NCI-H82 (cell line): Measurements from ENCODE around the gene EPB41L5.
"Not testable (repeated sequence)": the region's sequence is repeated elsewhere in the genome, so short reads cannot be mapped to it uniquely, and the experiment has no call there.

Source experiments
- DNase-seq: peaks from one replicate; lab custom pipeline; 2025; lab: John Stamatoyannopoulos, UW

The EPB41L5 gene

DNA sequence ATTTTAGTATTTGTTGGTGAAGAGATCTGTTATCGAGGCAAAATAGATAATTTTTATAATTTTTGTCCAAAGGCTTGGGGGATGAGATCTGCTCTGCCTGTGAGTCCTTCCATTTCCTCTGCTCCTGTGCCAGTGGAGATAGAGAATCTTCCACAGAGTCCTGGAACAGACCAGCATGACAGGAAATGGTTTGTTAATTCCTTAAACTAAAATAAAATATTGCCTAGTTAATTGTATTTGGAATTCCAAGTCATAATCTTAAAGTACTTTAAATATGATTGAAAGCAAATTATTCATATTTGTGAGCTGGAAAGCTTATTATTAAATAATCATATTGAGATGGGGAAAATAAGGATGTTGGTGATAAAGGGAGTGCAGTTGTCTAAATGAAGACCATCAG is 87.8 kb downstream of the EPB41L5 start:
- DNase-seq = no peak

DNA sequence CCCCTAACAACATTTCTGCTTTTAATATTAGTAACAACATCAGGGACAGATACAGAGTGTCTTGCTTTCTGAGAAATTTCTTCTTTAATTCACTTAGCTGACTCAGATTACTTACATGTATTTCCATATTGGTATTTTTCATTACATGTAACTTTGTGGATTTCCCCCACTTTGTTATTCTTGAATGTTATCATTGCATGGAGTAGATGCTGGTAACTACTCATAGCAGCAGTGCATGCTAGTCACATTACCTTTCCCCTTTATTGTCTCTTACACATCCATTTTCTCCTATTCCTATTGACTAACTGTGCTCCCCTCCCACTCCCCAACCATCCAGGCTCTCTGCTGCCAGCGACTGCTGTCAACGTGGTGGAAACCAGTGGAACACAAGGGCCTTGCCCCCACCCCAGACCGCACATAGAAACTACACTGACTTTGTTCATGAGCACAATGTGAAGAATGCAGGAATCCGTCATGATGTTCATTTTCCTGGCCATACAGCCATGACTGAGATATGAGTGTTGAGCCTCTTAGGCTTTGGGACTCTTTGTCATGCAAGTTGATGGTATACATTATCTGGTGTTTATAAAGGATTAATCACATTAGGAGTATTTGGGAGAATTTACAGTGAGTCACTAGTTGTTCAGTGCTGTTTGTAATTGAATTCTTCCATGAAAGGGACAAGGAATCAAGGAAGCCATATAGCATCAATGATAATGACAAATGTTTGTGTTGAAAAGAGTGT is 91.0 kb downstream of the EPB41L5 start:
- DNase-seq = peak; percentile 15

DNA sequence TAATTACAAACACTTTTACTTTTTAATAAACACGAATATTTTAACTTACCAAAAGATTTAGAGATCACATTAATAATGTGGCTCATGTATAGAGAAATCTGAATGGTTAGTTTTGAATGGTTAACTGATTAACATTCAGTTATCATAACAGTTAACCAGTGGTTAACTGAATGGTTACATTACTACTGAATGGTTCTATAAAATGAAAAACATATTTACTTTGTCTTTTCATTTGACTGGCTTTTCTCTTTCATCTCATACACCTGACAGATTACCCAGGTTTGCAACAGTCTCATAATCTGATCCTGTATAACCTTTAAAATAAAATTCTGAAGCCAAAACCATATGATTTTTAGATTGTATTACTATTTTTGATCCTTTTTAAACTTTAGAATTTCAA is 91.9 kb downstream of the EPB41L5 start:
- no peak for DNase-seq

DNA sequence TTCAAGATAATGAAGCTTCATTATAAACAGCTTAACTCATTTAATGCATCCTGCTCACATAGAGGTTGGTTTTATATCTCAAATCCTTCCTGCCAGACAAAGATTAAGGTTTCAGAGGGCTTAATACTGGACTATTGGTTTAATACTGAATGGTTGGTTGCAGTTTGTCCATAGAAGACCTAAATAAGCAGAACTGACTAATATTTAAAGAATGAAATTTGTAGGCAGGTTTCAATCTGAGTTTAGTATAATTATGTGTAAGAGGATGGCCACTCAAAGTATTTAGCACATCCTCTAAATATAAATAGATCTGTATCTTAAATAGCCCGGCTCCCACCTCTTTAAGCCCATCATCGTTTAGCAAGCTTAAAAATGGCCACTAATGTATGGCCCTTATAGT is 92.5 kb downstream of the EPB41L5 start:
- peak; percentile 57 for DNase-seq

DNA sequence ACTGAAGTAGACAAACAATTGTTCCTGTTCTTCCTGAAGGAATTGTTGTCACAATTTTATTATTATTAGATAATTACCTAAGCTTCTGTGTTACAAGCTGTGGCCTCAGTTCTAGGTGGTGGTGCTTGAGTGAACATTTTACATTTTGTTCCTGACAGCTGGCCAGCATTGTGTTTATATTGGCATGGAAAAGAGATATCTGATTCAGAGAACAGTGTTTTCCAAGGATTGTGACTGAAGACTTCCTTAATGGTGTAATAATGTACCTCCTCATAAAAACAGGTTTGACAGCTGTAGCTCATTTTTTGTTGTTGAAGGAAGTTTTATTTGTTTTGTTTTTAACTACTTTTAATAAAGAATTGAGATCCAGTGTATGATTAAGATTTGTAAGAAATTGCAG is 95.2 kb downstream of the EPB41L5 start:
- DNase-seq = no peak

DNA sequence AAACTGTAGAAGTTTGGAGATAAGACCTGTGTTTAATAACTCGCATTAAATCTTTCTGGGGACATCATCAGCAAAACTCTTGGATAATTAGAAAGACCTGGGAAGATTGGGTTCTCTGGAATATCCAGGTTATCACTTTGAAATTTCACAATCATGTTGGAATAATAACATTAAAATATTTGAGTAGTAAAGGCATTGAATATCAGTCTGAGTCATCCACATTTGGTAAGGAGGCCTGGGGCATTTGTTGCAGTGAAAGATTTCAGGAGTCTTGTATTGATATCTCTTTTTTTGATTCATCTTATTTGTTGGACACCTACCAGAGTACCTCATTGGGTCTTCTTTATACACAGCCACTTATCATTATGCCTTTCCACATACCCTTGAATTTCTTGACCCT is 95.9 kb downstream of the EPB41L5 start:
- no peak for DNase-seq

DNA sequence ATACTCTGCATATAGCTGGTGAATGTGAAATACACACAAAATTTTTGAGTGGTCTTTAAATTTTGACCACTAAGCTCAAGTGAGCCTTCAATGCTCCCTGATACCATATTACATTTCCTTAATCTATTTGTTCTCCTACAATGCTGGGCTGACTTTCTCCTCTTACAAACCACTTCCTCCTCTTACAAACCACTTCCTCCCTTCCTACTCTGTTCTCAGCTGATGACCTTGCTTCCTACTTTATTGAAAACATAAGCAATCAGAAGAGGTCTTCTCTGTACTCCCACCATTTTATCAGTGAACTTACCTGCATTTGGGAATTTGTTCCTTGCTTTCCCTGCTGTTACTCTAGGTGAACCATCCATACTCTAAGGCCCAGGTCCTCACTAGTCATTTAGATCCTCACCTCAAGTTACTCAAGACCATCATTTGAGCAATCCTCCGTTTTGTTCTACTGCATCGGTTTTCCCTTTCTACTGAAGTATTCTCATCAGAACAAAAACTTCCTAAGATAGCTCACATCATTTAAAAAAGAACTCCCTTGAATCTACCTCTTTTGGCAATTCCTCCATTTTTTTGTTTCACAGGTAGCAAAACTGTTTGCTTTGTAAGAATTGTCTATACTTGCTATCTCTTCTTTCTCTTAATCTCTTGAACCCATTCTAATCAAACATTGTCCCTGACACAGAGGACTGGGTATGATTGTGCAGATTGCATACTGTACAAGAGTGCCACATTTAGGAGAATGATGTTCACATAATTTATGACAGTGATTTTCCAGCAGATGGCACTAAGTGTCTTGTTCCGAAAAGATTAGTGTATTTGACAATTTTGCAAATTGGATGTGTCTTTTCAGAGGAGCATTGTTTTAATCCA is 96.5 kb downstream of the EPB41L5 start:
- DNase-seq = peak; percentile 86

DNA sequence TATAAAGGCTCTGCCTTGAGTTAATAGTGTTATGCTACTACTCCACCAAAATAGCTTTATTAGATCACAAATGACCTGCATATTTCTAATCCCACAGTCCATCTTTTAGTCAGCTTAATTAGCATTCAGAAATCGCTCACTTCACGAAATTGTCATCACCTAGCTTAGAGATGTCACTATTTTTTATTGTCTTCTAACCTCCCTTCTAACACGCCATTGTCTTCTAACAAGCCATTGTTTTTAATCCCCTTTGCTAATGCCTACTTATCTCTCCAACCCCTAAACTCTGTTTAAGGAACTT is 97.1 kb downstream of the EPB41L5 start:
- DNase-seq = peak; percentile 86

DNA sequence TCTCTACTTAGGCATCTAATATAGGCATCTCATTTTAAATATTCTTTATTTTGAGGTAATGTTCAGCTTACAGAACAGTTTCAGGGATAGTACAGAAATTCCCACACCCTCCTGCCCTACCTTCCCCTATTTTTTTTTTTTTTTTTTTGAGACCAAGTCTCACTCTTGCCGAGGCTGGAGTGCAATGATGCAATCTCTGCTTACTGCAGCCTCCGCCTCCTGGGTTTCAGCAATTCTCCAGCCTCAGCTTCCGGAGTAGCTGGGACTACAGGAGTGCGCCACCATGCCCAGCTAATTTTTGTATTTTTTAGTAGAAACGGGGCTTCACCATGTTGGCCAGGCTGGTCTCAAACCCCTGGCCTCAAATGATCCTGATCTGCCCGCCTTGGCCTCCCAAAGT is 97.6 kb downstream of the EPB41L5 start:
- no peak for DNase-seq

DNA sequence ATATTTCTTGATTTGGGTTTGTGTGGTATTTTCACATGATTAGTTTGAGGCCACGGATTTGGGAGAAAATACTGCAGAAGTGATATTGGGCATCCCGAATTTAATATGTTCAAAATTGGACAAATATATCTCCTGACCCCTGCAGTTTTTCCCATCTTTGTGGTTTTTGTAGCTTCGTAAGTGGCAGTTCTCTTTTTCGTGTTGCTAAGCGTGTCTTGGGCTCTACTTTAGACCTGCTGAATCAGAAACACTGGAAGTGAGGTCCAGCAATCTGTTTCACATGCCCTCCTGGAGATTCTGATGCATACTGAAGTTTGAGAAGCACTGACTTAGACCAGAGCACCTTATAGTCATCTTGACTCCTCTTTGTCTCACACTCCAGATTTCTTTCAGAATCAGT is 98.3 kb downstream of the EPB41L5 start:
- DNase-seq = no peak

DNA sequence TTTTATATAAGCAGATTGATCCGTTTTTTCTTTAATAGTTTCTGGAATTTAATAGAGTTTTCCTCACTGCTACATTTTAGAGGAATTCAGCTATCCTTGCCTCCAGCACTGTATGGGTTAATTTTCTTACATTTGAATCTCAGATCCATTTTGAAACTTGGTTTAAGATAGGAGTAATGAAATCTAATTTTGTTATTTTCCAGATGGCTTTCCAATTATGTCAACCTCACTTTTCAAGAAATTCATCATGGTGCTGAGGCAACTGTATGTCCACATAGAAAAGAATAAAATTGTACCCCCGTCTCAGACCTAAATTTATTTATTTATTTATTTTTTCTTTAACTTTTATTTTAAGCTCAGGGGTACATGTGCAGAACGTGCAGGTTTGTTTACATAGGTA is 105.1 kb downstream of the EPB41L5 start:
- no peak for DNase-seq

DNA sequence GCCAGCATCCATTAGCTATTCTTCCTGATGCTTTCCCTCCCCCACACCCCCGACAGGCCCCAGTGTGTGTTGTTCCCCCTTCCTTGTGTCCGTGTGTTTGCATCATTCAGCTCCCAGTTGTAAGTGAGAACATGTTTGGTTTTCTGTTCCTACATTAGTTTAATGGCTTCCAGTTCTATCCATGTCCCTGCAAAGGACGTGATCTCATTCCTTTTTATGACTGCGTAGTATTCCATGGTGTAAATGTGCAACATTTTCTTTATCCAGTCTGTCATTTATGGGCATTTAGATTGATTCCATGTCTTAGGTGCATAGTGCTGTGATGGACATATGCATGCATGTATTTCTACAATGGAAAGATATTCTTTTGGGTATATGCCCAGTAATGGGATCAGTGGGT is 105.6 kb downstream of the EPB41L5 start:
- DNase-seq = no peak

DNA sequence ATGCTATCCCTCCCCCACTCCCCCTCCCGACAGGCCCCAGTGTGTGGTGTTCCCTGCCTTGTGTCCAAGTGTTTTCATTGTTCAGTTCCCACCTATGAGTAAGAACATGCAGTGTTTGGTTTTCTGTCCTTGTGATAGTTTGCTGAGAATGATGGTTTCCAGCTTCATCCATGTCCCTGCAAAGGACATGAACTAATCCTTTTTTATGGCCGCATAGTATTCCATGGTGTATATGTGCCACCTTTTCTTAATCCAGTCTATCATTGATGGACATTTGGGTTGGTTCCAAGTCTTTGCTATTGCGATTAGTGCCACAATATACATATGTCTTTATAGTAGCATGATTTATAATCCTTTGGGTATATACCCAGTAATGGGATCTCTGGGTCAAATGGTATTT is 108.5 kb downstream of the EPB41L5 start:
- DNase-seq = not testable (repeated sequence)

DNA sequence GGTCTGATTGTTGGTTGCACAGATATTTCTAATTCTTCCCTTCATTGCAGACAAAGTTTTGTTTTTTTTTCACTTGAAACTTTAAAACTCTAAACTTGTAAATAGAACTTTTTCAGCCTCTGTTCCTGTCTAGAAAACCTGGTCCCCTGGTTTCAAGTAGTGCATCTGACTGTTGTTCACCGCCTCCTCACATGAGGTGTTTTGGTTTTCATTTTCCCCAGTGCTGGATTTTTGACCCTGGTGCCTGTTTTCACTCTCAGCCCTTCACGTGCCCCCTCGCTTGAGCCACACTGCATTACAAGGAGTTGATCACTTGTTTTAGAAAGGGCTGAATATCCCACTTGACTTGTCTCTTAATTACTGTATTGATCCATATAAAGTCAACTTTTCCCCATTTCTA is 110.2 kb downstream of the EPB41L5 start:
- DNase-seq = no peak

DNA sequence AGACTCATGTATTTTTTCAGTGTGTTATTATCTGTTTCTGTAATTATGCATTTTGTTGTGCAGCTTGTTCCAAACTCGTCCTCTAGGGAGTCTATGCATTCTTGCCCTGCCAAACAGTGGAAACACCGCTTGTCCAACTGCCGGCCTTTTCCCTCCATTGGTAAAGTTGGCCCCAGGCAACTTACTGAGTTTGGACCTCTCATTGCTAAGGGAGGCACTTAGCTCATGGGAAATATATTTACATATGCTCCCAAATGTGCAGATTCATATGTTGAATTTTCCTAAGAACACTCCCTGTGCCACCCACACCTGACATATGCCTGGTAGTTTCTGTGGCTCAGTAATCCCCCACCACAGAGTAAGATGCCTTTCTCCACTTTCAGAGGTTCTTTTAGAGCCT is 112.3 kb downstream of the EPB41L5 start:
- no peak for DNase-seq

DNA sequence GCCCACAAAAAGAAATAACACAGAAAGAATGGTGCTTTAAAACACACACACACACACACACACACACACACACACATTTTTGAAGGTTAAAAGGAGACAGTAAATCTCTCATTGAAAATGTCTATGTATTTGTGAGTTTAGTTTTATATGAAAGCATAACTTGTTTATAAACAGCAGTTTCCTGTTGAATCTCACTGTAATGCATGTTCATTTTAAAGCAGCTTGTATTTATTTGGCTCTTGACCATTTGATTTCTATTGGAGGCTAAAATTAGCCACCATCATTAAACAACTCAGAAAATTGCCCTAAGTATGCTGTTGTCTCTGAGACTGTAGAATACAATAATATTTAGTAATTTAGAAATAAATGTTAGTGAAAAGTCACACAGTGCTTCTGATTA is 115.3 kb downstream of the EPB41L5 start:
- DNase-seq = no peak

DNA sequence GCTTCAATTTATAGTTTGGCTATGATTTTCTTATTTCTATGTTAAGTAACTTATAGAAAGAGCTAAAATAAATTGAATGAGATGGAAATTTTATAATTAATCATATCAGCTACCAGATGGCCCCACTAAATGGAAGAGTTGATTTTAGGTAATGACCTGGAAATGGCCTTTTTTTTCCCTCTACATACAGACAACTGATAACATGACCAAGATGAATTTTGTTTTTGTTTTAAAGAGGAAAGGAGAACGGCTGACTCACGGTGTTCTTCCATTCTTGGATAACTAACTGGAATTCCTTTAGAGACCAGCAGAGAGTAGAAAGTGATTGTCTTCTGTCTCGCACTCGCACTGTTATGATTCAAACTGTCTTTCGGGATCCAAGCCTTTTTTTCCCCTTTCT is 119.3 kb downstream of the EPB41L5 start:
- DNase-seq = no peak

DNA sequence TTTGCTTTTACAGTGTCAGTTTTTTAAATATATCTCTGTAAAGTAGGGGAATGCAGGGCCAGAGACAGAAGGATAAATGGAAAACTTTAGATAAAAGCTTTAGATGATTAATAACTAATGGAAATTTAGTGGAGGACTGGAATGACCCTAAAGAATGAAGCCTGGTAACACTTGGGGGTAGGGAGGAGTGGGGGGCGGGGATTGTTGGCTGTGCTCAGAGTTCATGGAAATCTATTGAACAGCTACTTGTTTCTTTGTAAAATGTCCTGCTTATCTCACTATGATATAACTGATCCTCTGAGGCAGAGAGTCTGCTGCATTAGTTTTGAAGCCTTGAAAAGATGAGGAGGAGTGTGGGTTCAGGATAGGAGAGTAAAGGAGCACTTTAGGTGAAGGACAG is 119.8 kb downstream of the EPB41L5 start:
- no peak for DNase-seq

DNA sequence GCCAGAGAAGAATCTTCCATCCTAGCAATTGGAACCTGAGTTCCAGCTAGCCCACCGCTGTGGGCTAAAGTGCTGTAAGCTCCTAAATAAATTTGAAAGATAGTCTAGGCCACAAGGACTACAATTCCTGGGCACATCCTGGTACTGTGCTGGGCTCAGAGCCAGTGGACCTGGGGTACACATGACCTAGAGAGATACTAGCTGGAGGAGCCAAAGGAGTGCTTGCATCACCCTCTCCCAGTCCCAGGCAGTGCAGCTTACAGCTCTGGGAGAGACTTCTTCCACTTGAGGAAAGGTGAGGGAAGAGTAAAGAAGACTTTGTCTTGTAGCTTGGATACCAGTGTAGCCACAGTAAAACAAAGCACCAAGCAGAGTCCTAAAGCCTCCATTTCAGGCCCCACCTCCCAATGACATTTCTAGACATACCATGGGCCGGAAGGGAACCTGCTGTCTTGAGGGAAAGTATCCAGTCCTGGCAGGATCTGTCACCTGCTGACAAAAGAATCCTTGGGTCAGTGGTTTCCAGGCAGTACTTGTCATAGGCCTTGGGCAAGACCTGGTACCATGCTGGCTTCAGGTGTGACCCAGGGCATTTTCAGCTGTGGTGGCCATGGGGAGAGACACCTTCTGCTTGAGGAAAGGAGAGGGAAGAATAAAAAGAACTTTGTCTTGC is 120.8 kb downstream of the EPB41L5 start:
- no peak for DNase-seq

DNA sequence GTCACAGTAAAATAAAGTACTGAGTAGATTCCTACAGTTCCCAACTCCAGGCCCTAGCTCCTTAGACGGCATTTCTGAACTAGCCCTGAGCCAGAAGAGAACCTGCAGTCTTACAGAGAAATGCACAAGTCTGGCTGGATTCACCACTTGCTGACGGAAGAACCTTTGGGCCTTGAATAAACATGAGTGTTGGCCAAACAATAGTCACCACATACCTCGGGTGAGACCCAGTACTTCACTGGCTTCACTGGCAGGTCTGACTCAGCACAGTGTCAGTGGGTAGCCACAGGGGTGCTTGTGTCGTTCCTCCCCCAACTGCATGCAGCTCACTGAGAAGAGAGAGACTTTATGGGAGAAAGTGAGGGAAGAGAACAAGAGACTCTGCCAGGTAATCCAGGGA is 121.4 kb downstream of the EPB41L5 start:
- DNase-seq = no peak

DNA sequence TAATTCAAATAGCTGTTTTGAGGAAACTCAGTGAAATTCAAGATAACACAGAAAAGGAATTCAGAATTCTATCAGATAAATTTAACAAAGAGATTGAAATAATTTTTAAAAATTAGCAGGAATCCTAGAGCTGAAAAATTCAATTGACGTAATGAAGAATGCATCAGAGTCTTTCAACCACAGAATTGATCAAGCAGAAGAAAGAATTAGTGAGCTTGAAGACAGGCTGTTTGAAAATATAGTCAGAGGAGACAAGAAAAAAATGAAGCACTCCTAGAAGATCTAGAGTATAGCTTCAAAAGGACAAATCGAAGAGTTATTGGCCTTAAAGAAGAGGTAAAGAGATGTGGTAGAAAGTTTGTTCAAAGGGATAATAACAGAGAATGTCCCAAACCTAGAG is 122.1 kb downstream of the EPB41L5 start:
- not testable (repeated sequence) for DNase-seq

DNA sequence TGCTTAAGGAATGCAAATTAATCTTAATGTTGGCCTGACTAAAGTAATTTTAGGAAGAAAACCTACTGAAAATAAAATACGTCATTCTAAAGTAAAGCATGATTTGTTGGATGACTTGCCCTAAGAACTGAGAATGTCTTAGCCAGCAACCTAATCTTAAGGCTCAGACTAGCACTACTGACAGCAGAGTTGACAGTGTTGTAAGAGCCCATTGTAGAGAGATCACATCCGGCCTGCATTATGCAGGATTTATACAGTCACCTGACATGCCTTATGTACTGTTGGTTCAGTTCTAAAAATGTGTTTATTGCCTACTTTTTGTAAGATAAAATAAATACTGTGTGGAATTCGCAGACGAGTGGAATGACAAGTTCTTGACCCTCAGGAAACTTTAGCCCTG is 128.0 kb downstream of the EPB41L5 start:
- DNase-seq = no peak
